Cerebellar nuclear complex (tissue), 1 donor: ENCODE measurements around the gene HHAT.

Source experiments
- DNase-seq, 2 experiments: peaks; one replicate each; lab custom pipeline; 2025; lab: John Stamatoyannopoulos, UW

HHAT gene

GRCh38 chr1:210328746-210329503, at the start of gene HHAT:
HHAT (plus strand) TSS chr1:210328902; CDS start chr1:210348976, 20,074 bp downstream.
- no peak for DNase-seq

GRCh38 chr1:210280221-210280620, 48.5 kb upstream of the HHAT start:
- no peak for DNase-seq

GRCh38 chr1:210288116-210288515, 40.6 kb upstream of the HHAT start:
- no peak for DNase-seq

GRCh38 chr1:210289248-210289647, 39.5 kb upstream of the HHAT start:
- DNase-seq, result no peak

GRCh38 chr1:210291081-210291764, 37.5 kb upstream of the HHAT start:
- DNase-seq, result no peak

GRCh38 chr1:210291786-210292230, 36.9 kb upstream of the HHAT start:
- no peak for DNase-seq

GRCh38 chr1:210292231-210292871, 36.4 kb upstream of the HHAT start:
- no peak for DNase-seq

- DNase-seq, result no peak
These were observed 35.5 kb upstream of the HHAT start for GRCh38 chr1:210293171-210293607.

- no peak for DNase-seq
These were observed 33.5 kb upstream of the HHAT start for GRCh38 chr1:210294999-210295745.

- DNase-seq, result no peak
These were observed 32.0 kb upstream of the HHAT start for GRCh38 chr1:210296682-210297081.

- no peak for DNase-seq
These were observed 30.4 kb upstream of the HHAT start for GRCh38 chr1:210298296-210298695.

GRCh38 chr1:210298936-210299335, 29.8 kb upstream of the HHAT start:
- DNase-seq, result no peak

GRCh38 chr1:210299501-210299900, 29.2 kb upstream of the HHAT start:
- DNase-seq, result no peak

GRCh38 chr1:210300923-210301614, 27.6 kb upstream of the HHAT start:
- no peak for DNase-seq

GRCh38 chr1:210301615-210302000, 27.1 kb upstream of the HHAT start:
- DNase-seq, result no peak

GRCh38 chr1:210302501-210302900, 26.2 kb upstream of the HHAT start:
- no peak for DNase-seq

- no peak for DNase-seq
These were observed 25.3 kb upstream of the HHAT start for GRCh38 chr1:210303391-210303790.

GRCh38 chr1:210310562-210311153, 18.0 kb upstream of the HHAT start:
- no peak for DNase-seq

GRCh38 chr1:210311726-210312493, 16.8 kb upstream of the HHAT start:
- DNase-seq, result no peak

GRCh38 chr1:210313046-210313595, 15.6 kb upstream of the HHAT start:
- no peak for DNase-seq
